SHP77 (cell line): ENCODE measurements around the gene SEC16B.

Source experiments
- DNase-seq, 2 experiments: peaks; one replicate each; lab custom pipeline; 2025; lab: John Stamatoyannopoulos, UW

The SEC16B gene

GRCh38 chr1:177941976-177942375 lies 27.9 kb downstream of the SEC16B start:
- DNase-seq = no peak

GRCh38 chr1:177940682-177941081 lies 29.2 kb downstream of the SEC16B start:
- DNase-seq = no peak

DNA sequence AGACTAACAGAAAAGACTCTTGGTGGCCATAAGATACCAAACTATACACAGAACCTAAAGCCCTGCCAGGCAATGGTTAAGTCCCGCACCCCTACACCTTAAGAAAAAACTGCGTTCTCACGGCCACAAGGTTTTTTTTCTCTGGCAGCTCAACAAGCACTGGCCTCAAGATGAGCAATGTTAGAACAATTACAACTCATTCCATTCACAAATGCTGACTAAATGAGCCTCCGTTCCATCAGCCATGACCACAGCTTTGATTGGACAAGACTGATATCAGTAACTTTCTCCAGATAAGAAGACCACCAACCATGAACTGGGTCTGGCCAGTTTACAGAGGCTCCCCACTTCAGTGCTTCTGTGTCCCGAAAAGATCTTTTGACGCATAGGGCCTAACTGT lies 31.9 kb downstream of the SEC16B start:
- no peak for DNase-seq

- DNase-seq = no peak
These were observed 32.6 kb downstream of the SEC16B start for GRCh38 chr1:177937174-177937770.

DNA sequence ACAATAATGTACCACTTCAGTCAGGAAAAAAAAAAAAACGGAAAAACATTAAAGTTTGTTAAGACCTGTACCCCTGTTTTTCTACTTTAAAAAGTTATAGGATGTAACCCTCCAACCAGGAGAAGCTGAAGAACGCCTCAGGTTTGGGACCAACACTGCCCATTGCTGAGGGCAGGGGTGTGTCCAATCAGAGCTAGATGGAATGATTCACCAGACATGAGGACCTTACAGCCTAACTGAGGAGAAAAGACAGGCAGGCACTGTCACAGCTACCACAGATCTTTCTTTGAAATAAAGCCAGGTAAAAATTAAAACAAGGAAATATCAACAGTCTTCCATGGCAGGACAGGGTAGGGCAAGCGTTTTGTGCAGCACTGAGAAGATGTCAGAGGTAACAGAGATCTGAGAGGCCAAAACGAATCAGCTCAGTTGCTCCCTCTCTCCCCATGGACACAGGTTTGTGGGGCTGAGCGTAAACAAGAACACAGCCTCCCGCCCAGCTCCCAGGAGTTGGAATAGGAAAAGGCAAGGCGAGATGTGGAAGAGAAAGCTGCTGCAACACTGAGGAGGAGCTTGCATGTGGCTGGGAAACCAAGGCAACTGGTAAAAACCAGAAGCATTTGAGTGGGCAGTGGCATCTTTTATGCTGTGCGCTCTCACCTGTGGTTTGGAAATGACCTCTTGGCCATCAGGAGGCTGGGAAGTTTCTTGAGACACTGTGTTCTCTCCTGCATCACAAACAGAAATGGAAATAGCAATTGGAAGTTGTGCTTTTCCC lies 34.0 kb downstream of the SEC16B start:
- DNase-seq = no peak

GRCh38 chr1:177934927-177935326 lies 34.9 kb downstream of the SEC16B start:
- DNase-seq = no peak

DNA sequence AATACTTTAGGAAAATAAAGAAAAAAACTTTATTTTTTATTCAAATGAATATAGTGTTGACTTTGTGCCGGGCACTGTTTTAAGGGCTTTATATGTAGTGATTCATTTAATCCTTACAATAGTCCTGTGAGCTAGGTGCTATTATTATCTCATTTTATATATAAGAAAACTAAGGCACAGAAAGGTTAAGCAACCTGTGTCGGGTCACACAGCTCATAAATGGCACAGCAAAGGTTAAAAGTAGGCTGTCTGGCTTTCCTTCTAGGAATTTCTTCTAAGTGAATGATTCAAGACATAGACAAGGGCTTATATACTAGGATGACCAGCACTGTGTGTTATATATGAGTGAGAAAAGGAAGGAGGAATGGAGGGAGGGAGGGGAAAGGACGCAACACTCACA lies 35.4 kb downstream of the SEC16B start:
- no peak for DNase-seq

GRCh38 chr1:177933881-177934280 lies 36.0 kb downstream of the SEC16B start:
- no peak for DNase-seq

DNA sequence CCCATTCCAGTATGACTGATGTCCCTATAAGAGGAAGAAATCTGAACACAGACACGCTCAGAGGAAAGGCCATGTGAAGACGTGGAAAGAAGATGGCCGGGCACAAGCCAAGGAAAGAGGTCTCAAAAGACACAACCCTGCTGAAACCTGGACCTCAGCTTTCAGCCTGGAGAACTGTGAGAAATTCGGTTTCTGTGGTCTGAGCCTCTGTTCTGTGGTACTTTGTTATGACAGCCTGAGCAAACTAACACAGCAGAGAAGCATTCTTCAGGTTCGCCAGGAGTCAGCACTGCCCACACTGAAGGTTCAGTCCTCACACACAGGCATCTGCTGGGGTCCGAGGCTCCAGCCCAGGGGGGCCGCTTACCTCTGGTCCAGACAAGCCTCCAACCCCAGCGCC lies 37.7 kb downstream of the SEC16B start:
- DNase-seq = no peak

GRCh38 chr1:177928952-177929351 lies 40.9 kb downstream of the SEC16B start:
- DNase-seq = no peak

DNA sequence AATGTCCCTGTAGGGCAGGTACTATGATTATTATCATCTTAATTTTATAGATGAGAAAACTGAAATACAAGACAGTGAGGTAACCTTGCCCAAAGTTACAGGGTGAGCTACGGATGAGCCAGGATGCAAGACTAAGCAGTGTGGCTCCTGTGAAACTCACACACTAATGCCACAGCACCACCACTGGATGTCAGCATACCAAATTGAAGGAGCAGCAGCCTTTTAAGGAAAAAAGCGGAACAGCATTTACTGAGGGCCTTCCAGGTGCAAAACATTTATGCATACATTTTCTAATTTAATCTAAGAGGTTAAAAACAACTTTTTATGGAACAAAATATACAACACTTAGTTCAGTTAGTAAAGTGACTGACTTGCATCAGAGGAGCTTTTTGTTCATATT lies 41.7 kb downstream of the SEC16B start:
- DNase-seq = no peak

- no peak for DNase-seq
These were observed 42.7 kb downstream of the SEC16B start for GRCh38 chr1:177927021-177927596.

DNA sequence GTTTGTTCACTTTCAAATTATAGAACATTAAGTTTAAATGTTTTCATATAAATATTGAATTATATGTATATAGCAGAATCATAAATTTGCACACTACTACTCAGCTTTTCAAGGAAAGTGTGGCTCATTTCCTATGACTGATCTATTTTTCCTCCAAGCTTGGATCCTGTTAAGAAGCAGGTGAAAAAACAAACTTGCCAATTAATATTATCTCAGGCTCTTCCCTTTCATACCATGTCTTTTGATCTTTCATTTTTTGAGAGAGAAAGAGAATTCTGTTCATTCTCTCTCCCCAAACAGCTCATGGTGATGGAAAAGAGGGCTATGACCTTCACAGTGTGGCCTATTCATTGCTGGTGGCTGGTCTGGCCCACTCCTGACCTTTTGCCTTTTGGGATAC lies 43.7 kb downstream of the SEC16B start:
- no peak for DNase-seq

- no peak for DNase-seq
These were observed 44.9 kb downstream of the SEC16B start for GRCh38 chr1:177925006-177925405.

DNA sequence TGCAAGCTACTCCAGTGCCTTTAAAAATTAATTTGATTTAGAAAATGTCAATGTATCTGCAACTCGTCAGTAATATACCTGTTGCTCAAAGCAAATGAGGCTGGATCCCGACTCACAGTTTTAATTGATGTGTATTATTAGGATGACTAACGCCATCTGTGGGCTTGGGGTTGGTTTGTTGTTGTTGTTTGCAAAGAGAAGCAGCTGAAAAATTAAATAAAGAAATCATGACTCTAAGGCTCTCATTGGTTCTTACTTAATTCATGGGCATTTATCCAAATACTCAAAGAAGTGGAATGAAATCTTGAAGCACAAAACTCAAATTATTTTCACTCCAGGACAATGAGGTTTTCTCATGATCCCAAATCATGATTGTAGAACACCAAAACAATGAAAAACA lies 46.4 kb downstream of the SEC16B start:
- no peak for DNase-seq

GRCh38 chr1:177922209-177922608 lies 47.6 kb downstream of the SEC16B start:
- DNase-seq = no peak

DNA sequence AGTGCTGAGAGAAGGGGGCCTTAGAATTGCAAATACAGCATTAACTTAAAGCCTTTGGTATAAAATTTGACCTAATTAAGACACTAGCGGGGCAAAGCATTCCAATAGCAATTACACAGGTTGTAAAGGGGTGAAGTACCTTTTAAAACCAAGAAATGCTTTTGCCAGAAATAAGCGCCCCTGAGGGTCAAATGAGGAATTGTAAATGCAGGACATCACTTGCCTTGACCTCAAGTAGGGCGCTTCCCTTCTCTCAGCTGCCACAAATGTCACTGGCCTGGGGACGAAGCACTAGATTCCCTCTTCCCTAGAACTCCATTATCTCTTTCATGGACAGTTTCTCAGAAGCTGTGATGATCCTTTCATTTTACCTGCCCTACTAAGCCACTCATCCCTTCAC lies 48.3 kb downstream of the SEC16B start:
- no peak for DNase-seq

GRCh38 chr1:177920091-177920490 lies 49.8 kb downstream of the SEC16B start:
- DNase-seq = no peak

GRCh38 chr1:177915641-177916040 lies 54.2 kb downstream of the SEC16B start:
- no peak for DNase-seq

DNA sequence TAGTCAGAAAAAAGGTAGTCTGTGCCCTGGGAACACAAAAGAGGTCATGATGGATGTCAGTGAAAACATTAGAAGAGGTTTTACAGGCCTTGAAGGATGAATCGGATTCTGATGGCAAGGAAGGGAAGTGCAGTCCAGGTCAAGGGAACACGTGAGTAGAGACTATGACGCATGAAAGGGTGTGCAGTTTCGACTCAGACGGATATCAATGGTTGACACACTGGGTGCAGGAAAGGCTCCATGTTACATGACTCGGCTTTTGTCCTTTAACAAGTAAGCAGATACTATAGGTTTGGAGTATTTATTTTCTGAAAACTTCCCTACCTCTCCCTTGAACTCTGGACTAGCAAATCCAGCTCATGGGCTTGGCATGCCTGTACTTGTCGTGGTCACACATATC lies 55.3 kb downstream of the SEC16B start:
- DNase-seq = no peak

DNA sequence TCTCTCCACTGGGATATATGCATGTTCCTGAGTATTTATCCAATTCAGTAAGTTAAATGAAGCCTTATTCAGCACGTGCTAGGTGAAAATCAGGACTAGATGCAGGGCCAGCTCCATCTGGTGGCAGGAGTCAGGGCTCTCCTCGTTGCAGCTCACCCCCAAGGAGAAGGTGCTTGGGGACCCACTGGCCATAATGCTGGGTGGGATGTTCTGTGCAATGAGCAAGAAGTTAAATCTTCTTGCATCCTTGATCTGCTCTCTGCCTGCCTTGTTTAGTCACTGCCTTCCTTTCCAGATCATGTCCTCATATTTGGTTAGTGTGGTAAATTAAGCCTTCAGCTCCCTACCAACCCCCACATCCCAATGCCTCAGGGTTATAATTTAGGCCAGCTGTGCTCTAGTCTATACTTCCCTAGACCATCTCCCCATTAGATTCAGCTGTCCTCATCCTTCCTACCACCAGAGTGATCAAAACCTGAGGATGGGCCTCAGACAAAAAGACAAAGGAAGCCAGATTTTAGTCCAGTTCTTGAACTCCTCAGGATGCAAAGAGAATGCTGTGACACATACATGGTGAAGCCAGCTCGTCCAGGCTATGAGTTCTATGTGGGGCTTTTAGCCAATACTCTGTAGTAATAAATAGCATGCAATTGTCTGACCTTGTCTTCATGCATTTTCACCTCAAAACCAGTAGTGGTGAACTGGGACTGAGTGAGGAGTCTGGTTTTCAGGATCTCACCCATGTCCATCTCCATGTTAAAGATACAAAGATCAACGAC lies 55.9 kb downstream of the SEC16B start:
- peak; percentile 14 to 54 for DNase-seq

GRCh38 chr1:177912991-177913390 lies 56.9 kb downstream of the SEC16B start:
- DNase-seq = peak; percentile 8 to 12

- no peak for DNase-seq
These were observed 60.4 kb downstream of the SEC16B start for GRCh38 chr1:177909416-177909815.
